GM18526 (cell line): Measurements from ENCODE around the gene MTCH1.

Experiments
- POLR2A ChIP-seq: IDR thresholded peaks from 3 replicates; pipeline ENCODE4 v1.6.1; 2011; ENCODE audit not compliant: insufficient read length; ENCODE audit errors: extremely low read depth

MTCH1 gene

GRCh38 chr6:37006793-37007339 is 20.9 kb upstream of the MTCH1 start:
- no peak for TF ChIP-seq POLR2A

DNA sequence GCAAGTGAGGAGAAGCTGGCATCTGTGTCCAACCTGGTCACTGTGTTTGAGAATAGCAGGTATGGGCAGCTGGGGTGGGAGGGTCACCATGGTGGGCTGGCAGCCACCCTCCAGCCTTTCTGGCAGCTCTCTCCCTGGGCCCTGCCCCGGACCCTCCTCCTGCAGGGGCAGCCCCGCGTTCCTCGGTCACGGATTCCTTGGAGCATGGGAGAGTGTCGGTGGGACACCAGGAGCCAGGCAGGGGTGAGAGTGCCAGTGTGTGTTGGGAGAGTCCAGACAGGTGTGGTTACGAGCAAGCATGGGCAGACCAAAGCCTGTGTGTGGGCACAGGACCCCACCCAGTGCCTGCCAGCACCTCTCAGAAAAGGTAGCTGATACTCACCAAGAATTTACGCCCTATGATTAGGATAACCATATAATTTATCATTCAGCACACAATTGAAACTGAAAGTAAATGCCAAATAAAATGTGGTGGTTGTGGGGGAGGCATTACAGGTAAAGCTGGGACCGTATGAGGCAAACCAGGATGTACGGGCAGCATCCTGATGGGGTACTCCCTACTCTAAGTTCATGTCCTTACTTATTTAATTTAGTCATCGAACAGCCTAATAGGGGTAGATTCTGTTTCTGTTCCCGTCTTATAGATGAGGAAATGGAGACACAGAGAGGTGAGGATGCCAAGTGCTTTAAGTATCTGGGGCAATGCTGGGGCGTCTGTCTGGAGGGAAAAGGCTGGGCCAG is 20.0 kb upstream of the MTCH1 start:
- TF ChIP-seq POLR2A = no peak

DNA sequence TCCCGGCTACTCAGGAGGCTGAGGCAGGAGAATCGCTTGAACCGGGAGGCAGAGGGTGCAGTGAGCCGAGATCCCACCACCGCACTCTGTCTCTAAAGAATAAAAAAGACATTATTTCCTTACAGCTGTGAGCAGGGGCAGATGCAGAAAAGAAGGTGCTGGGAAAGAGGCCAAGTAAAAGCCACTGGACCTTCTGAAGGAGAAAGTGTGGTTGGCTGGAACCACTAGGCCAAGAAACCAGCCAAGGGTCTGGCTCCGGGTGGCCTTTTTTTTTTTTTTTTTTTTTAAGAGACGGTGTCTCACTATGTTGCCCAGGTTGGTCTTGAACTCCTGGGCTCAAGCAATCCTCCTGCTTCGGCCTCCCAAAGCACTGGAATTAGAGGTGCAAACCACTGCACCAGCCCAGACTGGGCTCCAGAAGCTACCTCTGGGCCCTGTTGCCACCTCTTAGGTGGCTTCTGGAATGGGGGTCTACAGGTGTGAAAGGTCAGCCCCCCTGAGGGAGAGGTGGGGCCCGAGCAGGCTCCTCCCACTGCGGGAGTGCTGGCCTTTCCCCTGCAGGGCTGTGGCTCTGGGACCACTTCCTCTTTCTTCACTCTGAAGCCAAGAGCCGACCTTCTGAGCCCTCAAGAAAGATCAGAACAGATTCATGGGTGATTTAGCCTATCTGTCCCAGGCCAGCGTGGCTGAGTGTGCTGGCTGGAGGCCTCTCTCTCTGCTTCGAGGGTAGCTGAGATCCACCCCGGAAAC is 19.2 kb upstream of the MTCH1 start, which contains the start of gene FGD2:
TSS of gene FGD2 (plus strand) at position 595 of the 750 bp plus-strand sequence. CDS start 163 bp downstream, outside the sequence.
- TF ChIP-seq POLR2A = peak; percentile 74

GRCh38 chr6:37004044-37004980 is 18.3 kb upstream of the MTCH1 start:
- TF ChIP-seq POLR2A = no peak

DNA sequence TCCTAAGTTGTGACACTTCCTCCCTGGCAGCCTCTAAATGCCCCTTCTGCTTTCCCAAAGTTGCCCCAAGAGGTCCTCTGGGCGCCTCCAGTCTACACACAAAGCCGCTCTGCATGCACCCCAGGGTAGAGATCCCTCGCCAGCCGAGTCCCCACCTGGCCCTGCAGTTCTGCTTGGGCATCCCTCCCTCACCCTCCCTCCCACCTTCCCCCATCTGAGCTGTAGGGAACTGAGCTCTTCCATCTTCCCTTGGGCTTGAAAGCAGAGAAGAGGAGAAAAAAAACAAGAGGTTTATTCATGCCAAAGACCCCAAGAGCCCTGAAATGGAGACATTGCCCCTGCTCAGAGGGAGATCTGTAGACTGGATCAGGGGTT is 13.7 kb upstream of the MTCH1 start:
- TF ChIP-seq POLR2A = no peak

DNA sequence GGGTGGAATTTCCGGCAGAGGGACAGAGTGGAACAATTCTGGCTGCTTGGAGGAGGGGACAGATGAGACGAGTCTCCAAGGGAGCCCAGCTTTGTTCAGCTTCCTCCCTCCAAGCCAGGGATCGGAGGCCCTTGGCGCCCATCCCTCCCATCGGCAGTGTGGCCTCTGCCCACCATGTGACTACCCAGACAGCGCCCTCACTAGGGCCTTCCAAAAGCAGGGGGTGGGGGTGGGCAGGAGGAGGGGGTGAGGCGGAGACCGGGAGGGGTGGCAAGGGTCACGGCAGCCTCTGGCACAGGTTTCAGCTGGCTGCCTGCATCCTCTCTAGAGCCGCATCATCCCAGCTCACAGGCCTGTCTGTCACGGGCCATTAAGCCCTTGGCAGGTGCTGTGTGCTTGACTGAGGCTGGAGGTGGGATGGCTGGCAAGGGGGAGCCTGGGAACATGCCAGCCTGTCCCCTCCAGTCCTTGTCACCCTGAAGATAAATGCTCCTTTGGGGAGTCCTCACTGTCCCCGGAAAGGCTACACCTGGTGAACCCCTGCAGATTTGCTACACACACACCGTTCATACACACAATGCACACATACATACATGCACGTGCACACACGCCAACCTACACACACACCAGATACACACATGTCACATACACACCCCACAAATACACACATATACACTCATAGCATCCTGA is 13.2 kb upstream of the MTCH1 start:
- TF ChIP-seq POLR2A = no peak

DNA sequence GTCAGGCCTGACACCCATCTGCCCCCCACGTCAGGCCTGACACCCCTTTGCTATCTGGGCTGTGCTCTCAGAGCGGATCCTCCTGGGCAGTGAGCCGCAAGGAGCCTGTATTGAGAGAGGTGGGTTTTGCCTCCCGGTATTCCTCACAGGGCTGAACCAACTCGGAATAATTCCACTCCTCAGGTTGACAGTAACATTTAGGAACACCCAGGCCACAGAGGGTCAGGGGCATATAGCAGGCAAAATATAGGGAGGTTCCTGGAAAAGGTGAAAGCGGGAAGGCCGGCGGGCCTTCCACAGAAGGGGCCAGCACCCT is 12.7 kb upstream of the MTCH1 start:
- TF ChIP-seq POLR2A = no peak

DNA sequence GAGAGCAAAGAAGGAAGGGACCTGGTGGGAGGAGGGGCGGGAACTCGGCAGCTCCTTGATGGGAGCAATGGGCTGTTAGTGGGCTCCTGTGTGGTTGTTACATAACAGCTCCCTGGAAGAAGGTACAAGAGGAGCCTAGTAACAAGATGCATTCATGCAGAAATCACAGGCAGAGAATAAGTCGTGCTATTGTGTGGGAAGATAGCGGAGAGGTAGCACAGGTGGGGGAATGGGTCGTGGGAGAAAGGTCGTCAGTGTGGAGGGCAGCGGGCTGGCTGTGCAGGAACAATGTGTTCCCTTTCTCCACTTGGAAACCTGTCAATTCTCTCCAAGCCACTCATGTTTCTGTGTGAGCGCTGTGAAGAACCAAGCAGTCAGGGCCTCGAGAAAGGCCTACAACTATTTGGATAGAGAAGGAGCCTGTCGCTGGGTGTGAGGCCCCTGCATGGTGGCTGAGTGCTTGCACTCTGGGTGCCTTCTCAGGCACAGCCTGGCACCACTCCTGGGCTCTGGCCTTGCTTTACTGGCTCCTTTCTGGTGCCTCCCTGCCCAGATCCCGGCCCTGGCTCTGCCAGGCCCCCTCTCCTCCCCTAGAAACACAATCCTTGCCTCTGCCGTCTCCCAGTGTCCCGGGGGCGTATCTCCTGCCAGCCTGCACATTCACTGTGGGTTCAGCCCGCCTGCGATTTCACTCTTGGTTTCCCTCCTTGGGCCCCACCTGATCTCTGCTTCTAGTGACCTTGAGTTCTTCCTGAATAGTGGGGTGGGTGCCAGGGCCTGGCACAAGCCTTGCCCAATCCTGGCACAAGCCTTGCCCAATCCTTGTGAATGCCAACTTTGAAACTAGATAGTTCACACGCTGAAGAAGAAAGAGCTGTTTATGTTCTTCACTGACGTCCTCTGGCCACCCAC is 12.1 kb upstream of the MTCH1 start:
- no peak for TF ChIP-seq POLR2A

- no peak for TF ChIP-seq POLR2A
Observed at GRCh38 chr6:36989264-36989663, 3.3 kb upstream of the MTCH1 start.

DNA sequence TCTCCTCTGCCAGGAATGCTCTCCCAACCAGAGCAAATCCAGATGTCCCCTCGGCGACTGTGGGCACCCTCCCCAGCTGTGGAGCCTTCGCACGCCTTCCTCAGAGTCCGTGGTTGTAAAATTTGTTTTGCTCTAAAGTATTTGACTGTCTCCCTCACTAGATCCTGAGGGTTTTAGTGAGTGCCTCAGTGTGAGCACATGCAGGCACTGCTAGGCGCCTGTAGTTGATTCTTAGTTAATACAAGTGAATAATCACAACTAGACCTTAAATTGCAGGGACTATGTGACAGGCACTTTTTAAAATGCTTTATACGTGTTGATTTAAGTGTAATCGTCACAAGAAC is 680 bp upstream of the MTCH1 start:
- TF ChIP-seq POLR2A = no peak

- TF ChIP-seq POLR2A = no peak
Observed at GRCh38 chr6:36985417-36985807, 584 bp downstream of the MTCH1 start.

DNA sequence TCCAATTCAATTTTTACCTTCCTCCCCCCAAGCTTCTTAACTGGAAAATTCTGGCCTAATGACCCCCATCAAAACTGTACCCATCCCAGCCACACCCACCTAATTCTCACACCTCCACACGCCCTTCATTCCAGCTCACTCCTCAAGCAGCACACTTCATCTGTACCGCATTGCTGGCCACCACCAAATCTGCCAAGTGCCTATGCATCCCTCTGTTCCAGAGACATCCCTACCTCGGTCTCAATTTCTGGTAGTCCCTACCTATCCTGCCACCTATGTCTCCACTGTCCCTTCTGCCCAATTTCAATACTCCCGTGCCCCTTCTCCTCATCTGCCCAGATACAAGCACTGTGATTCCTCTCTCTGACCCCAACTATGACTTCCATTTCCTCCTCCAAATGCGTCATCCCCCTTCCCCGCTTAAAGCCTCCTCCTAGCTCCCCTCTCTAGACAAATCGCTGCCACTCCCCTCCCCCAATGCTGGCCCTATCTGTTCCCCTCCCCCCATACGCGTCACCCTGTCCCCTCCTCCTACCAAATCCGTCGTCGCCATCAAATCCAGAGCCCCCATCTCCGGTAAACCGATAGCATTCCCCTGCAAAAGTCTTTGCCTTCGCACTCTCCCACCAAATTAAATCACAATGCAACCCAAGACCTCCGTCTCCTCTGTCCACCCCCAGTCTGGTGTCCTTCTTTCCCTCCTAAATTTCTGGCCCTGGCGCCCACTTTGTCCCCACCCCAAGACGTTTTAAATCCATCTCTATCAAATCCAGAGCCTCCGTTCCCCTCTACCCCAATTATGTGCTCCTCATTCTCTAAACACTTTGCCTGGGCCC is 1.2 kb downstream of the MTCH1 start:
- no peak for TF ChIP-seq POLR2A

DNA sequence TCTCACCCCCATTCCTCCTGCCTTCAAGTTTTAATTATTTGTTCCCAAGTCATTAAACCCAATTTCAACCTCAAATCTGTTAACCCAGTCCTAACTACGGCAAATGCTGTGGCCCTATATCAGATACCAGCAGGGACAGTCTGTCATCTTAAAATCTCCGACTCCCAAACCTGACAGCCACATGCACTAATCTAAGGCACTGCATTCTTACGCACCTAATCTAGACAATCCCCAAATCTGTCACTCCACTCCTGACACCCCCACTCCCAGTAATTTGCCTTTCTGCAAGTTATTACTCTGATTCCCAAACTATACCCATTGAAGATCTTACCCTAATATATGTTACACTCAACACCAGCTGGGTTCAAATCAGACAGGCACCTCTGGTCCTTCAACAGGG is 2.5 kb downstream of the MTCH1 start:
- no peak for TF ChIP-seq POLR2A

GRCh38 chr6:36980876-36981619 is 4.9 kb downstream of the MTCH1 start:
- no peak for TF ChIP-seq POLR2A
